NCI-H510A (cell line): Measurements from ENCODE around the gene RAPGEF1.

Experiments
- DNase-seq: peaks from one replicate; lab custom pipeline; 2025; lab: John Stamatoyannopoulos, UW

Gene RAPGEF1

DNA sequence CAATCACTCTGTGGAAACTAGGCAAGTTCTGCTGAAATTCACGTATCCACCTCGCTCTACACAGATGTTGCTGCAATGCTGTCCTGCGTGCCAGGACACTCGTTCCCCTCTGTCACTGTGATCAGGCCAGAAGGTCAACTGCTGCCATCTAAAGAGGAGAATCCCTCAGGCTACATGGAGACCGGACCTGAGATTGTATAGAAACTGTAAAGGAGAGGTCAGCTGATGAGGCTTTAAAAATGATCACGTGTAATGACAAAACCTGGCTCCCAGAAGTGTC is 114.4 kb downstream of the RAPGEF1 start:
- DNase-seq, result no peak

DNA sequence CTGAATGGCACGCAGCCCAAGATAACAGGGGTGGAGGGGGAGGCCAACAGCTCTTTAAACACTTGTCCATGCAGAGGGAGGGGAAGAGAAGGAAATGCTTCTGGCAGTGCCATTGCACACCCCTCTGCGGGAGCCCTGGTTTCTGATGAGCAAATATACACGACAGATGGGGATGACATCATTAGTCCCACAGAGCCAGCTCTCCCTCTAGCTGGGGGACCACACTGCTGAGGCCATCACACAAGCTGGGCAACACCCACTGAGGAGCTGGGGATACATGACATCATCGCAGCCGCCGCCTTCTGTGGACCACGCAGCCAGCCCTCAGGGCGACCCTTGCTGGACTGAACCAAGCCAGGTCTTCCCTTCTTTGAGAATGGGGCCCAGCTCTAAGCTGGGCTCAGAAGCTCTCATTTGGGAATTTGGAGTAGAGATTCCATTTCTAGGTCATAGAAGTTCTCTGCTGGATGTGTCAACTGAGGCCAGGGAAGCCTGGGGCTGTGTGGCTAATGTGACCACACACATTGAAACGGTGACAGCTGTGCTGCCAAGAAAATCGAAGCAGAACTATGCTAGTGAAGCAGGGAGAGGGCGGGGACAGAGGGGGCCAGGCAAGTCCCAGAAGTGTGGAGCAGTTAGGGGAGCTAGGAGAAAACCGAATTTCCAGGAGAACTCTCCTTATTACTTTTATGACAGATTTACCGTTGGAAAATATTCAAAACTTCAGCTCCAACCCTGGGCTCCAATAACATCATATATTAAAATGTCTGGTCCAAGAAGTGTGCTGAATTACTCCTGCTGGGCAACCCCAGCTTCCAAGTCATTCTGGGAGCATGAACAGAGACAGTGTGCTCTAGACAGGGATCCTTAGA is 115.0 kb downstream of the RAPGEF1 start:
- DNase-seq, result peak; percentile 49

DNA sequence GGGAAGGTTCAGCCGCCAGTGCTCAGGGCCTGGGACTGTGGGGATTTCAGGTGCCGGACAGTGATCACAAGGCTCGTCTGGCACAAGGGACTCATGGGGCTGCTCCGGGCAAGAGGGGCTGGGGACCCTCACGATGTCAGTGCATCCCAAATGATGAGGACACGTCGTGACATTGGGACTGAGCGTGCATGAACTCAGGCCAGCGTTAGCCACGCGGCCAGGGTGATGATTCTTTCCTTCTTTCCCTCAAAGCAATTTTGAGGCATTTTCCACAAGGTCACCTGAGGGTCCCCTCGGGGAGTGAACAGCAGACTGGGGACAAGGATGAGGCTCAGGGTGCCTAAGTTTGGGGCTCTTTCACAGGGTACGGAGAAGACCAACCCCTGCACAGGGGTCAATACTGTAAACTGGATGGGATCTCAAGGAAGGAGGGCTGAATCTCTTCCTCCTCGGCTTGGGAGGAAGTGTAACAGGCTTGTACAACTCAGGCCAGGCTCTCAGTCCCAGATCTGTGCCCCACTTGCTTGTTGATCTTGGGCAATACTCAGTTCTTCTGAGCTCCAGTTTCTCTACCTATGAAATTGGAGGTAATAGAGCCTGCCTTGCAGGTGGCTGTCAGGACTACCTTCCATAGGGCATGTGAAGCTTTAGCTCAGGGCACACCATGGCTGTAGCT is 116.1 kb downstream of the RAPGEF1 start:
- no peak for DNase-seq

DNA sequence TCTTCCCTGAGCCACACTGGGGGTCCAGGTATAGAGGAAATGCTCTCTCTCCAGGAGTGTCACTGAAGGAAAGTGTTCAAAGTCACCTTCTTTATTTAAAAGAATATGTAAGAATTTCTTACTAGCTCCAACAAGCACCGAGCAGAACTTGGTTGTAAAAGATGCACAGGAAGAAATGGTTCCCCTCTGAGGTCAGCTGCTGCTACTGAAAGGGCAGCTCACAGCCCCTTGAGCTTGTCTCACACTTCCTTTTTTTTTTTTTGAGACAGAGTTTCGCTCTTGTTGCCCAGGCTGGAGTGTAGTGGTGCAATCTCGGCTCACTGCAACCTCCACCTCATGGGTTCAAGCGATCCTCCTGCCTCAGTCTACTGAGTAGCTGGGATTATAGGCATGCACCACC is 117.4 kb downstream of the RAPGEF1 start:
- DNase-seq, result no peak

DNA sequence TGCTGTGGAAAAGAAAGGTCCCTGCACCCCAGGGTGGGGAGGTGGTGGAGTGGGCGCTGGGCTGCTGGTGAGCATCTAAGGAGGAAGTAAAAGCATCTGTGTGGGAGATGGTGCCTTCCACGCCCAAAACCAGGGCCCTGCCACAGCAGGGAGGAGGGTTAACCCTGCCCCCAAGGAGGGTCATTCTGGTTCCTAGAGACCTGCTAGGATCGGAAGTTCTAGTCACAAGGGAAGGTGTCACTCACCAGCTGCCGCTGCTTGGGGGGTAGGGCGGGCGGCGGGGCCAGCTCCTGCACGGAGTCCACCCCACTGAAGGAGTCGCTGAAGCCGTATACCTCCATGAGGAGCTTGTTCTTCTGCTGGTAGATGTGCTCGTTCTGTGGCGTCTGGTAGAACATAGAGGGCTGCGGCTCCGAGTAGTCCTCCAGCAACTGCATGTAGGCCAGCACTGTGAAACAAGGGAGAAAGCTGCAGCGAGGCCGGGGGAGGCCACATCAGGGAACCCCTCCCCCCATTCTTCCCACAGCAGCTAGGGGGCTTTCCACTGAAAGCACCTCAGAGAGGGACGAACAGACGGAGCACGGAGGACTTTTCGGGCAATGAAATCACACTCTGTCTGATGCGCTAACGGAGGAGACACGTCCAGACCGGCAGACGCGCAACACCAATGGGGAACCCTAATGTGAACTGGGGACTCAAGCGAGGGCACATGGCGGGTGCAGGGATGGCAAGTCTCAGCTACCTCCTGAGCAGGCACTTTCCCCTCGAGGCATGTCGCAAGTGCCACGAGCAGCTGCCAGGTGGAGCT is 118.1 kb downstream of the RAPGEF1 start:
- DNase-seq, result no peak

DNA sequence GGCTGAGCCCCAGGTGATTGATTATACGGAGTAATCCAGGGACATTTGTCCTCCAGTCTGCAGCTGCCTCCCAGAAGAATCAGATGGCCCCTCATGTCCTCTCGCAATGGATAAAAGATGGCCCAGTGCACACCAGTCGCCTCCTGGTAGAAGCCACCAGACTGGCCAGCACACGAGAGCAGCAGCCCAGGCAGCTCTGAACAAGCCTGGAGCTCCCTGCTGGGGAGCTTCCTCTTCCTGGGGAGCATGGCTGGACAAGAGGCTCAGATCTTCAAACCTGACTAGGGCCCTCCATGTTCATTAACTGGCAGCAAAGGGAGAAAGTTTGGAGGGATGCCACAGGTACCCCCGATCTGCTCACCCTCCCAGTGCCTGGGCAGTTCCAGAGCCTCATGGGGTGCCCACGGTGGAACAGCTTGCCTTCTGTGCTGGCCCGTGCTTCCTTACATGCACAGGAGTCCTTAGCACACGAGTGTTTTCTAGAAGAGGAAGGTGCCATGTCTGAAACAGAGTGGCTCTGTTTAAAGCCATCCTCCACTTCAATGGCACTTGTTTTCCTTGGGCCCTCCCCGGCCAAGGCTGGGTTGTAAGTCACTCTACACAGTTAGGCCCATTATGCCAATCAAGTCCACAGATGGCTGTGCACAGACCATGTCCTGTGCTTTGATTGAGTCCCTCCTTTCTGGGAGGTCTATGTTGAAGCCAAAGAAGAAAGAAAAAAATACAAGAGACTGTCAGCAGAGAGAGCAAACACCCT is 118.9 kb downstream of the RAPGEF1 start:
- DNase-seq, result no peak

DNA sequence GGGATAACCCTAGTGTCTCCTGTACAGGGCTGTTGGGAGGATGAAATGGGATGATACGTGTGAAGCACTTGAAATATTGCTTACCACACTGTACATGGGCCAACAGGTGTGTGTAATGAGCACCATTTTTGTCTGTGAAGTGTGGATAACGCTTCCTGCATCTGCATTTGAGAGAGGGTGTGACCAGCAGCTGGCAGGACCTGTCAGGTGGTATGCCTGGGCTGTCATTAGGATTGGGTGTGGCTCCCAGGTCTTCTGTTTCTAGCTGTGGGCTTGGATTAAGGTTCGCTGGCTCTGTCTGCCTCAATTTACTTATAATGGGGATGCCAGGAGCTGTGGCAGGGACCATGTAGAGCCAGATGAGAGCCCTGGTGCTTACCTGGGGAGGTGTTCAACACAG is 120.2 kb downstream of the RAPGEF1 start:
- no peak for DNase-seq

DNA sequence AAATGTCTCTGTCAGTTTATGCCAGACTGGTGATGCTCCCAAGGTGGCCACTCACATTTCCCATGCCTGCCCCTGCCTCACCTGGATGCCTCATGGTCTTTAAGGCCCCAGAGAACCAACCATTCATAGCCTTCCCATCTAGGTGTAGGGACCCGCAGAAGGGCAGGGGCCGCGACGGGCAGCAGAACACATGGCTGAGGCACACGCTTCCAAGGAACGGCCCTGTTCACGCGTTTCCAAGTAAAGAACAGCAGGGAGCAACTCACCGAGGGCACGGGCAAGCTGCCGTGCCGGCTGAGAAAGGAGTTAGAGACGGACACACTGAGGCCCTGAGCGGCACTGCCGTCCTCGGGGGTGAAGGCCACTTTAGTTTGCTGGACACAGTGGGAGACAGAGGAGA is 121.1 kb downstream of the RAPGEF1 start:
- no peak for DNase-seq

DNA sequence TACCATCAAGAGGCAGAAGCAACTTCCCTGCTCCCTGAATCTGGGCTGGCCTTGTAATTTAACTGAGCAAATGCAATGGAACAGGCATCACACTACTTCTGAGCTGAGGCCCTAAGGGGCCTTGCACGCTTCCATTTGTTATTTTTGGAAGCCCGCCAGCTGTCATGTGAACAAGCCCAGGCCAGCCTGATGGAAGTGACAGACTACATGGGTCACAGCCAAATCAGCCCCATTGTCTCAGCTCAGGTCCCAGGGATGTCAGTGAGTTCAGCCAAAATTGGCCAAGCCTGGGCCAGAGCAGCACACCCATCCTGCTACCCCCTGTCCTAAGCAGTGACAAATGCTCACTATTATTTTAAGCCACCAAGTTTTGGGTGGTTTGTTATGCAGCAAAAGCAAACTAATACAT is 121.8 kb downstream of the RAPGEF1 start:
- DNase-seq, result peak; percentile 87

DNA sequence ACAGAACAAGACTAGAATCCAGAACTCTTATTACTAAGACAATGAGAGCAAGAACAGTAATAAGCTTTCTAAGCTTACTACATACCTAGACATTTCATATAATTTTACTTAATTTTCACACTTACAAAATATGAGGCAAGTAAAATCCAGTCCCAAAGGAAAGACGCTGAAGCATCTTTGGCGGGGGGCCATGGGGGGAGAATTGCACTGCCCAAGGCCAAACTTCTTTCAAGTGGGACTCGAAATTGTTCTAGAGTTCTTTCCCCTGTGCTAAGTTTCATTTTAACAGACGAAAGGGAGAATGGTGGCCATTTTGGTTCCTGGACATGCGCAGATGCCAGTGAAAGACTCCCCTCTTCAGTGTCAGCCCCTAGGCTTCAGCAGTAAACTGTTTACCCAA is 122.3 kb downstream of the RAPGEF1 start:
- DNase-seq, result no peak

DNA sequence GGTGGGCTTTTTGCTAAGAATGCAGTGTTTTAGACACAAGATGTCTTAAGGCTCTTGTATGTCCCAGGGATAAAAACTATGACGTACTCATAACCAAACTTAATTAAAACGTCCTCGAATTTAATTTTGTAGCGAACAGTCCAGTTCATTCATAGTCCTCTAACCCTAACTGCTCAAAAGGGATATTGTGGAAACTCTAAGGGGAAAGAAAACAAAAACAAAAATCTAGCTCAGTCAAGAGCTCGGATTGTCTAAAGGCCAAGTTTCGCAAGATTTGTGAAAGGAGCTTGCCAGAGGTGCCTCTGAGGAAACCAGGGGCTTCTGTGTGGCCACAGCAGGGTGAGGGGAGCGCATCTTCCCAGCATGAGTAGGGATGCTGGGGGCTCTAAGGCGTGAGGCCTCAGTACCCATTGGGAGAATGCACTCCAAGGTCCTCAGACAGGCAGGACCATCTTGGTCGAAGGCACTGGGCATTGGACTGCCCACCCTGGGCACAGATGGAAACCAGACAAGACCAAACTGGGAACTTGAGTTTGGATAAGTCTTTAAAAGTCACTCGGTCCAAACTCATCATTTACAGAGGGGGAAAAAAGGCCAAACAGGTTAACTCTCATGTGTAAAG is 122.8 kb downstream of the RAPGEF1 start:
- DNase-seq, result no peak

DNA sequence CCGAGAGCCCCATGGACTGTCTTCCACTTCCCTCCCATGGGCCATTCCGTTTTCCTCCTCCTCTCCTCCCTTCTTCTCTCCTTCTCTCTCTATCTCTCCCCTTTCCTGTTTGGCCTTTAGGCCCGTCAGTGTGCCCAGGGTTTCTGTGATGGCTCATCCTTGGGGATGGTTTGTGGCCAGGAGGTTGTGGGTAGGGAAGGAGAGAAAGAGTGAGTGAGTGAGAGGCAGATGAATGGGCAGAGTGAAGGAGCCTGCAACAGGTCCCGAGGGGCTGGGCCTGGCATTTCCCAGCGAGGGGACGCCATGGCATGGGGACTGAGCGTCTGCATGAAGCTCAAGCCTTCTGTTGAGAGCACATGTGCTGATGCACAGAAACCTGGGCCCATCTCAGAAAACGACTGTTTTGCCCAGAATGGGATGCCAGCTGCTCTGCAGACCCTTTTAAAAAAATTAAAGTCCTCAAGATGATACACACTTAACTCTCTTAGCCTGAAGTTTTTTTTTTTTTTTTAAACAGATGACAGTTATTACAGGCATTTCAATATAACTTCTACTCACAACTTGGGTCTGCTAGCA is 125.4 kb downstream of the RAPGEF1 start:
- DNase-seq, result no peak

DNA sequence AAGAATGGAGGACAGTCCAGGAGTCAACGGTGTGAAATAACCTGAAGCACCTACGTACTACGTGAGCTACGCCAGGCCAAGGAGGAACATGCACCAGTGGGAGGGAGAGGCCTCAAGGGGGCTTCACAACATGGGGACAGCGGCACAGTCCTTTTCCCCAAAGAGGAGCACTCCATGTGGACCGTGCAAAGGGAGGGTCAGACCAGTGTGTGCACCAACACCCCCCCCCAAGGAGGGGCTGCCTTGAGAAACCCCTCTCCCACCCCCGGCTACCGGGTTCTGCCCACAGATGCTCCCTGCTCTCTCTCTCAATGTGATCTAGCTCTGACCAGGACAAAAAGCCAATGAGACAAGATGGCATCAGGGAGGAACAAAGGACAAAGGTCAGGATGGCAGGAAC is 126.0 kb downstream of the RAPGEF1 start:
- DNase-seq, result no peak

DNA sequence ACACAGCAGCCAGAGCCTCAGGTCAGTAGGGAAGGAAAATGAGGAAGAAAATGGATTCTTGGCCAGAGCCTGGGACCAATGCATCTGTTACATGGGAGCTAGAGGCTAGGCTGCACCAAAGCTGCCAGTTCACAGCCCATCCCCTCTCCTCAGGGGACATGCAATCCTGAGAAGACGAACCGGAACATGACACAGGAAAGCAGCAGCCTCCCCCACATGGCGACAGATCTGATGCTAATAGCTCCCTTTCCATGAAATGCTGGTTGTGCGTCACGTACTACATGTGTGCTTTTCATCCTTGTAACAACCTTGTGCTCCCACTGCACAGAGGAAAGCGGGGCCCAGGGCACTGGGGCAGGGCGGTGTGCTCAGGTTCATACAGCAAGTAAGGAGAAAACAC is 127.0 kb downstream of the RAPGEF1 start:
- DNase-seq, result no peak

DNA sequence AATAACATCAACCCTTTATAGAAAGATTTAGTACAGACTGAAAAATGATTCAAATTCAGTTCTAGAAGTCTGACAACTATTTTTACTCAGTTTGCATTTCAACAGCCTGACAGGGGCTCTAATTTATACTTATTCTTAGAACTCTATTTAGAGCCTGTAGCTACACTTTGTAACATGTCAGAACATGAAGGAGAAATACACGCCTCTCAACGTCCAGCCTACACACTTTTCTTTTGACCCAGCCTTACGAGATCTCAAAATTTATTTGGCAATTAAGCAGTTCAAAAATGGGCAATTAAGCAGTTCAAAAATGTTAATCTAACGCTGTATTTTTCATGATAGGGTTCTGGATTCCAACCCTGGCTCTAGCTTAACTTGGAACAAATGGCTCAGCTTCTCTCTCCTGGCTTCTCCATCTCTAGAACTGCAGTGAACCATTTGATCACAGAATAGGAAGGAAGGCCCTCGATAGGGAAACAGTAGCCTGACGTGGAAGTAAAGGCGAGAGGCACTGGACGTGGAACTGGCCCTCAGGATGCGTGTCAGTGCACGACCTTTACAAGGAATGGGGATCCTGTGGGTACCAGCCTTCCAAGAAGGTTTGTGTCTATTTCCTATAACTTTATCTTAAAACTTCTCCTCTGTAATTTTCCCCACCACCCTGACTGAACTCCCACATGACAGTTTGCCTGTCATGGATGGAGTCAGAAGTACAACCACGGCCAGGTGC is 128.1 kb downstream of the RAPGEF1 start:
- no peak for DNase-seq

DNA sequence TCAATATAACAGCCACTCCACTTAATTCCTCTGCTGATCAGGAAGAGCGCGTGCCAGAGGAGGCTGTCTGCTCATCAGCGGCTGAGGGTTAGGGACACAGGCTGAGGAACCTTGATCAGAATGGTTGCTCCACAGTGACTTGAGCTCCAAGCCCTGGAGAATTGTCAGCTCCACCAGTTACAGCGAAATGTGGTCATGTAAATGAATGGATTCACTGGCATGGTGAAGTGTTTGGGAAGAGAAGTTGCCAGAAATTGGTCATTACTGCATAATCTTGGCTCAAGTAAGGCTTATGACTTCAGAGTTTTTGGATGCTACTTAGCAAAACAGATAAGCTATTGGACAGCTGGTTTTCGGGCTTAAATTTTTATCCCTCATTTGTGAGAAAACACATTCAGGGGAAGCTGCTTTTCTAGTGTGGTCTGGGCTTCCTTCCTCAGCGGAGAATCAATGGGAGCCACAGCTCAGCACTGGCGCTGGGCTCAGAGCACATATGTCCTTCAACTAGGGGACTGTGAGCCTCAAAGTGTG is 129.6 kb downstream of the RAPGEF1 start:
- no peak for DNase-seq

DNA sequence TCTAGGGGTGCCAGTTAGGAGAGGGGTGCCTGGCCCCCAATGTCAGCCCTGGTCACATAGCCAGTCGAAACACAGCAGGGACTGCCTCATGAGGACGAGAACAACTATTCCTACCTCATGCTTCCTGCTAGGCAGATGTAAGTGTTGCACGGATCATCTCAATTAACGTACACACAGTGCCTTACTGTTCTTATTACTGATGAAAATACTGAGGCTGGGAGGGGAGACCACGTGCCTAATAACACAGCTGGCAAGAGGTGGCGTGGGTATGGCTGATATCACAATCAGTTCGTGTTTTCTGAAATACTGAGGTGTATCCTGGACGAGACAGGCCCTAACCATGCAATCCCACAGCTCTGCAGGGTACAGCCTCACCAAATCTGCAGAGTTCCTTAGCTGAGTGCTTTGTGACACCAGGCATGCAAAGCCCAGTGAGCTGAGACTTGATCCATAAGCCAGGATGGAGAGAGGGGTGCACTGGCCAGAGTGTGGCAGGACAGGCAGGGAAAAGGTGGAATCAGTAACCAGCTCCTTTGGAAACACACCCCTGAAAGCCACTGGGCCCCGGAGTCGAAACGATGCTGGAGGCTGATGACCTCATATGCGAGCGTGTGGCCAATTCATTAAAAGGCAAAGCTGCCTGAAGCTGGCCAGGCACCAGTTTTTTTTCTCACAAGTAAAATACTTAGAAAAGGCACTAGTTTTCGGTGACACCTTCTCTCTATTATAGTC is 130.6 kb downstream of the RAPGEF1 start:
- DNase-seq, result no peak

DNA sequence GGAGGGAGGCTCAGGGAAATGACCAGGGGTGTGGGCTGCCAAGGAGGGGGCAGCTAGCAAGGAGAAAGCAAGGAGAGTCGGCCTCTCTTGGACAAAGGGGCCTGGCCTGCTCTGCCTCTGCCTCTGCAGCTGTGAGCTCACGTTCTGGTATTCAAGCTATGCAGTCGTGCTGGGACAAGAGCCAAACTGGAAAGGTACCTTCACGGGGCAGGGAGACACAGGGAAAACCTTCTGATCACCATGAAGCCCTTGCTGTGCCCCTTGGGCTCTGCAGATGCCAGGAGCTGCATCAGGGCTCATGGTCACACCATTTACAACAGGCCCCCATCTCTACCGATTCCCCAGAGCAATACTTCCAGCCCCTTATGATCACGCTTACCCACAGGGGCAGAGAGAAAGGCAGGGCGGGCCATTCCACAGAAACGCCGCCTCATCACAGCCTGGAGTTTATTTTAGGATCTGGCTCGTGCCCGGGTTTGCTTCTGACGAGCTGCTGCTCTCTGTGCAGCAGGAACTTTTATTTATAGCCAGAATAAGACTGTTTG is 131.3 kb downstream of the RAPGEF1 start:
- no peak for DNase-seq

DNA sequence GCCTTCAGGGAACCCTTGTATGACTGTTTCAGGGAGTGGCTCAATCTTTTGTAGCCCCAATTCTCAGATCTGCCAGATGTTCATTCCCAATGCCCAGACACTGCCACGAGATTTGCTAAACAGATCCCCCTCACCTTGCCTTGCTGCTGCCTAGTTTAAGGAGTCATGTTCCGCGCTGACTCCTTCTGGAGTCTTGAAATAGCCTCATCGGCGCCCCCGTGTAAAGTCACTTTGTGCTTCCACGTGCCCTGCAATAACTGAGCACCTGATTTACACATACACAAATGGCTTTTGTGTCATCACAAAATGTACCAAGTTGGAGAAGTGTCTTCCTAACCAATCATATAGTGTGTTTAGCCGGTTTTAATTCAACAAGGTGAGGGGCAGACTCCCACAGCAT is 132.3 kb downstream of the RAPGEF1 start:
- DNase-seq, result no peak
